ENCODE data around the gene XXYLT1.
"Not testable (repeated sequence)": the region's sequence is repeated elsewhere in the genome, so short reads cannot be mapped to it uniquely, and the experiment has no call there.

XXYLT1 gene

GRCh38 chr3:195112361-195112791 is 158.6 kb downstream of the XXYLT1 start:
- no peaks in the 10 kb centered on the region for H3K36me3 Mint-ChIP-seq (ENCODE audit: low read depth)
- TF ChIP-seq, protein P1, sequence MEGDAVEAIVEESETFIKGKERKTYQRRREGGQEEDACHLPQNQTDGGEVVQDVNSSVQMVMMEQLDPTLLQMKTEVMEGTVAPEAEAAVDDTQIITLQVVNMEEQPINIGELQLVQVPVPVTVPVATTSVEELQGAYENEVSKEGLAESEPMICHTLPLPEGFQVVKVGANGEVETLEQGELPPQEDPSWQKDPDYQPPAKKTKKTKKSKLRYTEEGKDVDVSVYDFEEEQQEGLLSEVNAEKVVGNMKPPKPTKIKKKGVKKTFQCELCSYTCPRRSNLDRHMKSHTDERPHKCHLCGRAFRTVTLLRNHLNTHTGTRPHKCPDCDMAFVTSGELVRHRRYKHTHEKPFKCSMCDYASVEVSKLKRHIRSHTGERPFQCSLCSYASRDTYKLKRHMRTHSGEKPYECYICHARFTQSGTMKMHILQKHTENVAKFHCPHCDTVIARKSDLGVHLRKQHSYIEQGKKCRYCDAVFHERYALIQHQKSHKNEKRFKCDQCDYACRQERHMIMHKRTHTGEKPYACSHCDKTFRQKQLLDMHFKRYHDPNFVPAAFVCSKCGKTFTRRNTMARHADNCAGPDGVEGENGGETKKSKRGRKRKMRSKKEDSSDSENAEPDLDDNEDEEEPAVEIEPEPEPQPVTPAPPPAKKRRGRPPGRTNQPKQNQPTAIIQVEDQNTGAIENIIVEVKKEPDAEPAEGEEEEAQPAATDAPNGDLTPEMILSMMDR (IDR thresholded peaks at IDR 0.05) = no peak
- H3K4me3 Mint-ChIP-seq = no peak overlapping the region
- peaks cover 3% of the 10 kb centered on the region for H3K27me3 Mint-ChIP-seq (ENCODE audit: low read depth, poor library complexity)
- H3K9me3 Mint-ChIP-seq = no peaks in the 10 kb centered on the region
- DNase-seq = no peak
- H3K4me1 Mint-ChIP-seq = peaks cover 23% of the 10 kb centered on the region
- no peak overlapping the region for H3K27ac Mint-ChIP-seq

GRCh38 chr3:195111766-195112165 is 159.2 kb downstream of the XXYLT1 start:
- H3K4me1 Mint-ChIP-seq = peaks cover 19% of the 10 kb centered on the region
- no peak for DNase-seq
- no peak overlapping the region for H3K27ac Mint-ChIP-seq
- no peak overlapping the region for H3K4me3 Mint-ChIP-seq
- TF ChIP-seq, protein P1 (IDR thresholded peaks at IDR 0.05) = no peak
- H3K27me3 Mint-ChIP-seq (ENCODE audit: low read depth, poor library complexity) = peaks cover 3% of the 10 kb centered on the region
- H3K36me3 Mint-ChIP-seq (ENCODE audit: low read depth) = no peaks in the 10 kb centered on the region
- H3K9me3 Mint-ChIP-seq = no peaks in the 10 kb centered on the region

DNA sequence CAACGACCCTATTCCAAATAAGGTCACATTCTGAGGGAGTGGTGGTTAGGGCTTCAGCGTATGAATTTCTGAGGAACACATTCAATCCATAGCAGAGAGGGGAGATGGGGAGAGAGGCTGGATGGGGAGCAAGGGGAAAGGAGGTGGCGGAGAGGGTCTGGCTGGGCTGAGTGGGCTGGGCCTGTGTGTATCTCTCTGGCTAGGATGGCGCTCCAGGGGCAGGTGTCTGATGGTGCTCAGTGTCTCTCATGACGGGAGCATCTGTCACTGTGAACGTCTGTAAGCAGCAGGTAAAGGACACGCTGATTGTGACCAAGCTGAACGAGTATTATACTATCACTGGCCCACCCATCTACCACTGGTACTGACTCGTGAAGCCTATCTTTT is 159.6 kb downstream of the XXYLT1 start:
- Mint-ChIP-seq H3K36me3 (ENCODE audit: low read depth) (no peaks in the 10 kb centered on the region), H3K4me3 (no peak overlapping the region), H3K27ac (no peak overlapping the region), H3K4me1 (peaks cover 19% of the 10 kb centered on the region), H3K9me3 (no peaks in the 10 kb centered on the region), H3K27me3 (ENCODE audit: low read depth, poor library complexity) (peaks cover 1% of the 10 kb centered on the region)
- TF ChIP-seq, protein P1 (IDR thresholded peaks at IDR 0.05) = no peak
- DNase-seq = no peak

GRCh38 chr3:195110647-195111318 is 160.2 kb downstream of the XXYLT1 start:
- no peaks in the 10 kb centered on the region for H3K9me3 Mint-ChIP-seq
- no peaks in the 10 kb centered on the region for H3K36me3 Mint-ChIP-seq (ENCODE audit: low read depth)
- TF ChIP-seq, protein P1 (IDR thresholded peaks at IDR 0.05) = no peak
- H3K27ac Mint-ChIP-seq = no peak overlapping the region
- no peaks in the 10 kb centered on the region for H3K27me3 Mint-ChIP-seq (ENCODE audit: low read depth, poor library complexity)
- no peak for DNase-seq
- H3K4me3 Mint-ChIP-seq = no peak overlapping the region
- H3K4me1 Mint-ChIP-seq = peaks cover 19% of the 10 kb centered on the region

DNA sequence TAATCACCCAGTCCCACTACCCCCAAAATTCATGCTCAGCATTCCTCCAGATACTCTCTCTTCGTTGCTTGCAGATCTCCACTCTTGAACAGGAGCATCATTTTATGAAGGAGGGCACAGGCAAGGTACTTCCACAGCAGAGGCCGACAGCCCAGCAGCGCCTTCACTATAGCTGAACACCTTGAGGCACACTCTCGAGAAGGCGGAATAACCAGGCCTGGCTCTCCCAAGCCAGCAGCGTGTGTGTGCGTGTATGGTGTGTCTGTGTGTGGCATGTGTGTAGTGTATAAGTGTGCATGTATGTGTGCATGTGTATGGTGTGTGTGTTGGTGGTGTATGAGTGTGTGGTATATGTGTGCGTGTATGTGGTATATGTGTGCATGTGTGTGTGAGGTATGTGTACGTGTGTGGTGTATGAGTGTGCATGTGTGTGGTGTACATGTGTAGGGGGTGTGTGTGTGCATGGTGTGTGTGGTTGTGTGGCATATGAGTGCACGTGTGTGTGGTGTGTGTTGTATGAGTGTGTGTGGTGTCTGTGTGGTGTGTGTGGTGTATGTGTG is 161.8 kb downstream of the XXYLT1 start:
- H3K27me3 Mint-ChIP-seq (ENCODE audit: low read depth, poor library complexity) = no peaks in the 10 kb centered on the region
- peaks cover 22% of the 10 kb centered on the region for H3K4me1 Mint-ChIP-seq
- DNase-seq = no peak
- H3K36me3 Mint-ChIP-seq (ENCODE audit: low read depth) = no peaks in the 10 kb centered on the region
- H3K9me3 Mint-ChIP-seq = no peaks in the 10 kb centered on the region
- H3K27ac Mint-ChIP-seq = no peak overlapping the region
- no peak overlapping the region for H3K4me3 Mint-ChIP-seq
- TF ChIP-seq, protein P1 (IDR thresholded peaks at IDR 0.05) = no peak

GRCh38 chr3:195107593-195107992 is 163.4 kb downstream of the XXYLT1 start:
- TF ChIP-seq, protein P1 (IDR thresholded peaks at IDR 0.05) = no peak
- DNase-seq = no peak
- Mint-ChIP-seq H3K9me3 (no peaks in the 10 kb centered on the region), H3K4me1 (peaks cover 35% of the 10 kb centered on the region), H3K27me3 (ENCODE audit: low read depth, poor library complexity) (no peaks in the 10 kb centered on the region), H3K4me3 (no peak overlapping the region), H3K27ac (no peak overlapping the region), H3K36me3 (ENCODE audit: low read depth) (peaks cover 2% of the 10 kb centered on the region)

GRCh38 chr3:195107031-195107430 is 163.9 kb downstream of the XXYLT1 start:
- H3K4me3 Mint-ChIP-seq; H3K9me3 Mint-ChIP-seq; H3K36me3 Mint-ChIP-seq (ENCODE audit: low read depth); H3K27me3 Mint-ChIP-seq (ENCODE audit: low read depth, poor library complexity); H3K27ac Mint-ChIP-seq; DNase-seq: not testable (repeated sequence)
- H3K4me1 Mint-ChIP-seq = peaks cover 36% of the 10 kb centered on the region

All from nephron progenitor cell (in vitro differentiated cells).